HG03280 (cell line): ENCODE measurements around the gene ERCC6L2.

Source experiments
- ATAC-seq: cut with Tn5 transposase; IDR thresholded peaks from one replicate; pipeline ENCODE4 v1.9.1; 2021; ENCODE audit warnings: mild to moderate bottlenecking, moderate library complexity; ENCODE audit not compliant: unreplicated experiment

Gene ERCC6L2

DNA sequence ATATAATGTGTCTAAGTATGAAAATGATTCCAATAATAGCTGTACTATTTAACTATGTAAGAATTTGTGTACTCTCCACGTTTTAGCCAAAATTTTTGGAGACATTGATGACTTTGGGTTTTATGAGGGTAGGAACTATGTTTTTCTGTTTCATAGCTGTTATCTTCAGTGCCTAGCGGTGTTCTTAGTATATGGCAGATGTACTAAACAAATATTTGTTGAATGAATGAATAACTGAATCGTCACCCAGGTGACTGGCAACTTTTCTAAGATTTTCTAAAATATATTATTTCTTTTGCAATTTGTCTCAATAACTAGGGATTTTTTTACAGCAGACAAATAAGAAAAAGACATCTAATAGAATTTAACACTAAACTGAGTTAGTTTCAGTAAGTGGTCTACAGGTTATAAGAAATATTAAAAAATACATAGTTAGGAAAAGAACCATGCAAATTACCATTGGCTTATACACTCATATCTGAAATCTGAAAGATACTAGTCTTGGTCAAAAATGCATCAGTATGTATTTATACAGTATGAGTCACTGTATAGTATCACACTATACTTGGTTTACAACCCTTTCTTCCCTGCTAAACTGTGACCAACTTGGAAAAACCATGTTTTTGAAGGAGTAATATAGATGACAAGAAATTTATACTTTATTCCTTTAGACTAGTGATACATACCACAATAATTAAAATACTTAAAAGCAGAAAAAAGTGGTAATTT is 10.5 kb upstream of the ERCC6L2 start:
- no peak for ATAC-seq

DNA sequence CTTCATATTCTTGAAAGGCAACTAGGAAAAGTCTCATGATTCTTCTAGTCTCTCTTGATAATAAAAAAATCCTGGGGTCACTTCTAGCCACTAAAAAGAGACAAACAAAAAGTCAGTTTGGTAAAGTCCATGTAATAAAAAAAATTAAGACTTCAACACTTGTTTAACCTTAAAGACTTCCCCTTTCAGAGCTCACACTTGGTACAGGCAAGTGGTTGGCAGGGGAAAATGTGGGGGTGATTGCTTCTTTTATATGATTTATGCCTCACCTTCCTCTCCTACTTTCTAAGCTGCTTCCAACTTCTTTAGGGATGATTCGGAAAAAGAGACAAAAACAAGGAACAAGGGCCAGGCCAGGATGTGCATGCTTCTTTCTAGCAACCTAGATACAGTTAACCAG is 5.1 kb upstream of the ERCC6L2 start:
- ATAC-seq = no peak

DNA sequence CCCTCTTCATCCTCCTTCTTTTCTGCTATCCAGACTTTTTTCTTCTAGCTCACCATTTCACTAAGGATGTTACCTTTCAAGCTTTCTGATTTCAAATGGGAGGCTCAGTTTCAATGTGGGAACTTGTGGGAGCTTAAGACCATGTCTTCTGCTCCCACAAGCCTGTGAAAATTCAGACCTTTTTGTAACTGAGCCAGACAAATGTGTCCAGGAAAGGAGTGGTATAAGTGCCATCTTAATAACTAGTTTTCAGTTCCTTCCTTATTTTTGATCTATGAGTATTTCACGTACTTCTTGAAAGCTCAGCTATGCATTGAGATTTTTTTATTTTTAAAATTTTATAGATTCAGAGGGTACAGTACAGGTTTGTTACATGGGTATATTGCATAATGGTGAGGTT is 4.6 kb upstream of the ERCC6L2 start:
- ATAC-seq = no peak

DNA sequence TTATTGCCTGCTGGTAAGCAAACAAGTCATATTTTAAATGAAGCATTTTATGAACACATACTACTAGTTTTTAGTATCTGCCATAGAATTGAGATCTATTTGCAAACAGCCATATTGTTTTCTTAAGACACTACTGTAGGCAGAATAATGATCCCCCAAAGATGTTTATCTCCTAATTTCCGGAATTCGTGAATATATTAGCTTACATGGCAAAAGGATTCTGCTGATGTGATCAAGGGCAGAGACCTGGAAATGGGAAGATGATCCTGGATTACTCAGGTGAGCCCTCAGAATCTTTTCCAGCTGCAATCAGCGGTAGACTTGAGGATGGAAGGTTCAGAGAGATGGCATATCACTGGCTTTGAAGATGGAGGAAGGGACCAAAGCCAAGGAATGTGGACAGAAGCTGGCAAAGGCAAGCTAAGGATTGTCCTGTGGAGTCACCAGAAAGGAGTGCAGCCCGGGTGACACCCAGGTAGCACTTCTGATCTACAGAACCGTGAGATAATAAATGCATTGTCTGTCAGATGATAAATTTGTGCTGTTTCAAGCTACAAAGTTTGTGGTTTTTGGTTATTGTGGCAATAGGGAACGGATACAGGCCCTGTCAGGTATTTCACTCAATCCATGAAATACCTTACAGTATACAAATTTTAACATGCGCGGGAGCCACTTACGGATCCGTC is 1.0 kb upstream of the ERCC6L2 start:
- ATAC-seq = no peak

DNA sequence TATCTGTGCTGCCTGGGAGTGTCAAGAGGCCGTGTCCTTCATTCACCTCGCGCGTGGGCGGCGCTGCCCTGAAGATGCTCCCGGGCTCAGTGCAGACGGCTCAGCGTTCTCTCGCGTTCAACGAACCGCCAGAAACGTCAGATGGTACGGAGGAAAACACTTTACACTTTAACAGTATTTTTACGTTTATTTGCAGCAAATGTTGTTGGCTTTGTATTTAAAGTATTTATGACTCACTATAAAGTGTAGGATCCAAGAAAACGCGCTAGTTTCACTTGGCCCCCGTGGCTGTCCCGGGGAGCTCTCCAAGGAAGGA is 544 bp upstream of the ERCC6L2 start:
- ATAC-seq = no peak

DNA sequence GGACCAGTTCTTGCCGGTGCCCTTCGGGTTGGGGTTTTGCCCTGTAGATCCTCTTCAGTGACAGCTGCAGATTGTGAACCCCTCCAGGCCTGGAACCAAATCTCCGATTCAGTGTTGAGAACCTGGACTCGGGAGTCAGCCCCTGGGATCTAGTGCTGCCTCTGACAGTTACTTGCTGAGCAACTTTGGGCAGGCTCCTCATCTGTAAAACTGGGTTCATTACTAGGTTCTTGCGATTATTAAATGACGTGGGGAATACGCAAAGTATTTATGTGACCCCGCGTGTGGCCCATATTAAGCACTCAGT is 600 bp downstream of the ERCC6L2 start:
- no peak for ATAC-seq

DNA sequence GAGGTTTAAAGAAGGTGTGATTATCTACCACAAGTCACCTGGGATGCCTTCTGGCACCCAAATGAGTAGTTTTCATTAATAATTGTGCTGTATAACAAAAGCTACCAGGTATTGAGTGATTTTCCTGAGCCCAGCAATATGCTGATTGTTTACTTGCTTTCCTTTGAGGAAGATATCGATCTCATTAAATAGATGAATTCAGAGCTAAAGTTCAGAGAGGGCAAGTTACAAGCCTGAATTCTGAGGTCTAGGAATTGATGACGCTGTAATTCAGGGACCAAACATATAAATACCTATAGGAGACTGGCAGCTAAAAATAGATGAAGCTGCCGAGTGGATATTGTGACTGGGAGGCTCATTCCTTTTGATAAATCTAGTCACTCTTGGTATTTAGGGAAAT is 1.1 kb downstream of the ERCC6L2 start:
- ATAC-seq = no peak

DNA sequence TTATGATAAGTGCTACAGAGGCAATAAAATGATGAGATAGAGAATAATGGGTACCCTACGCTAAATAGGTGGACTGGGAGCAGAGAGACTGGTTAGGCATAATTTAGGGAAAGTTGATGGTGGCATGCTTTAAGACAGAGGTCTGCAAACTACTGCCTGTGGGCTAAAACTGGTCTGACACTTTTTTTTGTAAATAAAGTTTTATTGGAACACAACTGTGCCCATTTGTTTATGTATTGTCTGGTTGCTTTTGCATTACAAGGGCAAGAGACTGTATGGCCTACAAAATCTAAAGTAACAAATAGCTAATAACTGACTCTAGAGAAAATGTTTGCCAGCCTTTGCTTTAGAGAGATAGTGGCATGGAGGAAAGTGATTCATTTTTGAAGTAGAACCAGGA is 2.5 kb downstream of the ERCC6L2 start:
- no peak for ATAC-seq

DNA sequence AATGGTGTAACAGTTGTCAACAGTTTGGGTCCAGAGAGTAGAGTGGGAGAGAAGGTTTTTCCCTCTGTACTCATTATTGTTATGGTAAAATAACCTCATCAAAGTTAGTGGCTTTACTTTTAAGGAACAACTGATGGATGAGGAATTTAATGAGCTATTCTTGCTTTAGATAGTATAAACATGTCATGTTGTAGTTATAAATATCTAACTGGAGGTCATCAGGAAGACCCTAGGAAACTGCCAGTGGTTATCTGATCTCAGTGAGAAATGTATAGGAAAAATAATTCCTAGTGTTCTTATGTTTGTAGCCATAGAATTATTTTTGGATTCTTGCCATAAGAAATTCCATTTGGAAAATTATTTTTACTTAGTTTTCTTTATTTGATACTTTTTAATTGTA is 4.1 kb downstream of the ERCC6L2 start:
- no peak for ATAC-seq

DNA sequence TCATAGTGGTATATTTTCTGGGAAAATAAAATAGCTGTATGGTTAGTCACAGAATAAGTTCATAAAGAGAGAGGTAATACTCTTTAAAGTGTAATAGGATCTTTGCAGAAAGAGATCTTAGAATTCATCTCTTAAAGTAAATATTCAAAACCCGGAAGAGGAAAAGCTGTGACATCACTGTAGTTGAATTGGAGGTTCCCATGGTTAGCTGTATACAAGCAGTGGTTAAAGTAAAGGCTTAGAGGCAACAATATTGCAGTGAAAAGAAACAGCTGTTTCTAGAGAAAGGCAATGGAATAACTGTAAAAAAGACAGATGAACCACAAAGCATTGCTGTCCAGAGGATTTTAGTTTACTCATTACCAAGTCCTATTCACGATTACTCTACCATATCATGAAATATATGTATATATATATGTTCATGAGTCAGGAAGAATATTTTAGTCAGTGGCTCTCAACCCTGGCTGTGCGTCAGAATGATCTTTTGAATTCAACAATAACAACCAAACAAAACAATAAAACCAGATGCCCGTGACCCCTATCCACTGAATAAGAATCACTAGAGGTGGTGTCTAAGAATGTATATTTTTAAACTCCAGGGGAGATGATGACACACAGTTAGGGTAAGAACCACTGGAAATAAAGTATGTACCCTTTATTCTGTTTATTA is 4.7 kb downstream of the ERCC6L2 start:
- ATAC-seq = no peak

DNA sequence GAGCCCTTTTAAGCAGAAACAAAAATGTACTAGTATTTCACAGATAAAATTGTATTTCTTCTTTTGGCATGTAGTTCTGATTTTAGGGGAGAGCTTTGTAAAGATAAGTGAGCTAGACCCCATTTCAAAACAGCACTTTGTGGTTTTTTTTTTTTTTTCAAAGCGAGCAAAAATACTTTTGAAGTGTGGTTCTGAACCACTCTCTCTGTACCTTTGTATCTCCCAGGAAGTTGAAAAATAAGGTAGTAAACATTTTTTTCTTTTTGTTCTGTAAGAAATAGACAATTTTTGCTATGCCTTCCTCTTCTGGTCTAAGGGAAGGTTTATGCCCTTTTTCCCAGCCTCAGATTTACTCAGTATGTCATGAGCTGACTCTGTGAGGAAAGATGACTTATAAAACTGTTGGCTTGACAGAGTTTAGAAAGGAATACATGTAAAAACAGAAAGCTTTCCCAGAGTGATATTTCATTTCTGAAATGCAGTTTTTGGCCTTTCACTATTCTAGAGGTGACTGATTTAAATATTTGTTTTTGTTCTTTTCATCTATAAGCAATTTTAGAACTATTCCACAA is 12.5 kb downstream of the ERCC6L2 start:
- ATAC-seq = no peak

DNA sequence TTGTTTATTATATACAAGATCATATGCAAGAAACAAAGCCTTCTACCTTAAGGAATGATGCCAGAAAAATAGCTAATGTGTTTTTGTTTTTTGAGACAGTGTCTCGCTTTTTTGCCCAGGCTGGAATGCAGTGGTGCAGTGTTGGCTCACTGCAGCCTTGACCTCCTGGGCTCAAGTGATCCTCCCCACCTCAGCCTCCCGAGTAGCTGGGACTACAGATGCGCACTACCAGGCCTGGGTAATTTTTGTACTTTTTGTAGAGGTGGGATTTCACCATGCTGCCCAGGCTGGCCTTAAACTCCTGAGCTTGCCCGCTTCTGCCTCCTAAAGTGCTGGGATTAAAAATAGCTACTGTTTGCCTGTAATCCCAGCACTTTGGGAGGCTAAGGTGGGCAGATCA is 15.1 kb downstream of the ERCC6L2 start:
- ATAC-seq = no peak

DNA sequence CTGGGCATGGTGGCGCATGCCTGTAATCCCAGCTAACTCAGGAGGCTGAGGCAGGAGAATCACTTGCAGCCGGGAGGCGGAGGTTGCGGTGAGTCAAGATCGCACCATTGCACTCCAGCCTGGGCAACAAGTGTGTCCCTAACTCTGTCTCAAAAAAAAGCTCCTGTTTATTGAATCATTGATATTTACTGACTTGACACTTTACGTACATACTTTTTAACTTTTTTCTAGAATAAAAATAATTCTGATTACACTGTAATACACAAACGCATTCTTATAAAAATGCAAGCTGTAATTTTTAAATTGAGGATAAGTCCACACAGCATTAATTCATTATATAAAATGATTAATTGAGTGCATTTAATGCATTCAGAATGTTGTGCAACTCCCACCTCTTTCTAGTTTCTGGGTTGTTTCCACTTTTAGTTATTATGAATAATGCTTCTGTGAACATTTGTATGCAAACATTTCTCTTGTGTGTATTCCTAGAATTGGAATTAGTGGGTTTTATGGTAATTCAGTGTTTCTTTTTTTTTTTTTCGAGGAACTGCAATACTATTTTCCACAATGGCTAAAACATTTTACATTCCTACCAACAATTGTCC is 15.7 kb downstream of the ERCC6L2 start:
- ATAC-seq = no peak

DNA sequence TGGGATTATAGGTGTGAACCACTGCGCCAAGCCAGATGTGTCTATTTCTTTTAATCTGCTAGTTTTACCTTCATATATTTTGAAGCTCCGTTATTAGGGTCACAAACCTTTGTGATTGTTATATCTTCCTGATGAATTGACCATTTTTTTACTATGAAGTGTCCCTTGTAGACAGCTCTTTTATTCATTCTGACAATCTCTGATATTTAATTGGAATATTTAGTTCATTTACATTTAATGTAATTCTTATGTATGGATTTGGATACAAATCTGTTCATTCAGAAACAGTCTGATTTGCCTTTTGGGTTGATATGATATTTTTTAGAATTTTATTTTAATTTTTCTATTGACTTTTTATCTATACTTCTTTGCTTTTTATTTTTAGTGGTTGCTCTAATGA is 17.2 kb downstream of the ERCC6L2 start:
- ATAC-seq = no peak

DNA sequence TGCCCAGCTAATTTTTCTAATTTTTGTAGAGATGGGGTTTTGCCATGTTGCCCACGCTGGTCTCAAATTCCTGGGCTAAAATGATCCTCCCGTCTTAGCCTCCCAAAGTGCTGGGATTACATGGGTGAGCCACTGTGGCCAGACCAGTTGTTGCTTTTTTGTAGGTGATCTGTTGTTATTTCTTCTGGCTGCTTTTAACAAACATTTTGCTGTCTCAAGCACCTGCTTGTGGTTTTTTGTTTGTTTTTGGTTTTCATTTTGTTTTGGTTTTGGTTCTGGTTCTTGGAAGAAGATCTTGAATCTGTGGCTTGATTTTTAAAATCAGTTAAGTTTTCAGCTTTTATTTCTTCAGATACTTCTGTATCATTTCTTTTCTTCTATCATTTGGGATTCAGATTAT is 21.1 kb downstream of the ERCC6L2 start:
- no peak for ATAC-seq

DNA sequence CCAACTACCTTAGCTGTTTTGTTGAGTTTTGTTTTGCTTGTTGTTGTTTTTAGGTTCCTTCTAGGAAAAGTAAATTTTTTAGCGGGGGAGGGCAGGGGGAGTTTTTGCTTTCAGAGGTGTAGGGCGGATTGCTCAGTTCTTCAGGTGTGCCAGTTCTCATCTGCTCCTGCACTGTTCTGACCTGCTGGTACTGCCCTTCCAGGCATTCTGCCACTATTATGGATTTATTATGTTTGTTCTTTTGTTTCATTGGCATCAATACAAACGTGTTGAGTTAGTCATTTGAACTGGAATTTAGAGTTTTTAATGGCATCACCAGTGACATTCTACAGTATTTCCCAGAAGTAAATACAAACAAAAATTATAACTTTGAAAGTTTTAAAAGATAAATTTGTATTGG is 26.0 kb downstream of the ERCC6L2 start:
- ATAC-seq = no peak

DNA sequence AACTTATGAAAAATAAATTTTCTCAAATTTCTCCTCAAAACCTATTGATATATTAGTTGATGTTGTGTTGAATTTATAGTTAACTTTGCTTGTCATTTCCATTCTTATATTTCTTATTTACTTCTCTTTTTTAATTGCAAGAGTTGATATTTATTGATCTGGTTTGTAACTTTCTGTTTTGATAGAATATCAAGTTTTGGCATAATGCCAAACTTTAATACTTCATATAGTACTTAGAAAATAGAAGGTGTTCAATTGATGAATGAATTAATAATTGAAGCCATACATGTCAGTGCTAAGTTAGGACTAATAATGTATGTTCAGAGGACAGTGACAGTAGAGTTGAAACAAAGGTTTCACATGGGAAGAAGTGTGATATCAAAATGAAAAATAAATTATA is 27.9 kb downstream of the ERCC6L2 start:
- no peak for ATAC-seq

DNA sequence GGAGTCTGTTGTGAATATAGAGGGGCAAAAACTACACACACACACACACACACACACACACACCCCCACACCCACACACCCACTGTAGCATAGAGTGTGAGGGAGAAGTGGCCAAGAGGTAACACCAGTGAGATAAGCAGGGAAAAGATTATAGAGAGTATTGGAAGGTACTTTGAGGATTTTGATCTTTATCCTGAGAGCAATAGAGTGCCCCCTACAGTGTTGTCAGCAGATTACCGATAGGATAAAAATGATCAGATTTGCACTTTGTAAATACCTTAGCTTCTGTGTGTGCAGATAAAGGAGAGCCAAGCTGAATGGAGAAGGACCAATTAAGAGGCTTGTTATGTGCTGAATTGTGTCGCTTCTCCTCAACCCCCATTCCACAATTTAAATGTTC is 32.3 kb downstream of the ERCC6L2 start:
- ATAC-seq = no peak

DNA sequence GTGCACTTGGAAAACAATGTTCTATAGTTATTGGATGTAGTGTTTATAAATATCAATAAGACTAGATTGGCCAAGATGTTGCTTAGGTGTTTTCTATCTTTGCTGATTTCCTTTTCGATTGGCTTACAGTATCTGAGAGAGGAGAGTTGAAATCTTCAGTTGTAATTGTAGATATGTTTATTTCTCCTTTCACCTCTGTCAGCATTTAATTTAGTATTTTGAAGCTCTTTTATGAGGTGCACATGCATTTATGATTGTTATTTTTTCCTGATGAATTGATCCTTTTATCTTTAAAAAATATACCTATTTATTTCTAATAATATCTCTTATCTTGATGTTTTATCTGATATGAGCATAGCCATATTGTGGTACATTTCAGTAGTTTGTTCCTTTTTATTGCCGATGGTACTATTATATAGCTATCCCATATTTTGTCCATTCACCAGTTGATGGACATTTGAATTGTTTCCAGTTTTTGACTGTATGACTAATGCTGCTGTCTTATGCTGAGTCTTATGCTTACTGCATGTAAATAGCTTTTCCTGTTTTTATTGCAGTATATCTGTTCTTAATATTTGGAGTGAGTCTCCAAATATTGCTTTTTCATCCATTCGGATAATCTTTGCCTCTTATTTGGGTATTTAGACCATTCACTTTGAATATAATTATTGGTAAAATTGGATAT is 34.7 kb downstream of the ERCC6L2 start:
- no peak for ATAC-seq

DNA sequence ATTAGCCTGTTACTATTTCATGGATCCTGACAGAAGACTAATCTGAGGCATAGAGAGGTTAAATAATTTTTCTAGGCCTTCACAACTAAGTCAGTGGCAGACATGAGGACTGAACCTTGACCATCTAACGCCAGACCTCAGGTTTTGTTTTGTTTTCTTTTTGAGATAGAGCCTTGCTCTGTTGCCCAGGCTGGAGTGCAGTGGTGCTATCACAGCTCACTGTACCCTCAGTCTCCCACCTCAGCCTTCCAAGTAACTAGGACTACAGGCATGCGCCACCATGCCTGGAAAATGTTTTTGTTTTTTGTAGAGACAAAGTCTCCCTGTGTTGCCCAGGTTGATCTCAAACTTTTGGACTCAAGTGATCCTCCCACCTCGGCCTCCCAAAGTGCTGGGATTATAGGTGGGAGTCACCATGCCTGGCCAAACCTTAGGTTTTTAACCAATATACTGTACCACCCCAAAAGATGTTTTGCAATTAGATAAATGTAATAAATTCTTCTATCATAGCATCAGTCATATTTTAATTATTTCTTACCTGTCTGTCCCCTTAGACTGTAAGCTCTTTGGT is 35.4 kb downstream of the ERCC6L2 start:
- no peak for ATAC-seq

DNA sequence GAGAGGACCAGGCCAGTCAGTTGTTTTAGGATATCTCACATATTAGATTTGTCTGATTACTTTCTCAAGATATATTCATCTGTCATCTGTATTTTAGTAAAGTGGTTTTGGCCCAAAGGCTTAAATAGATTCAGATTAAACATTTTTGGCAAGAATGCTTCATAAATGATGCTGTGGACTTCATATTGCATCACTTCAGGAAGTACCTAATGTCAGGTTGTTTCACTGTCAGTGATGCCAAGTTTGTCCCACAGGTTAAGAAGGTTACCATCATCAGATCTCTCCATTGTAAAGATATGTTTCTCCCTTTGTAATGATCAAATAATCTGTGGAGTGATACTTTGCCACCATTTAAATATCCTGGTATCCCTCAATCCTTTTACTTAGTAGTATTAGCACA is 37.3 kb downstream of the ERCC6L2 start:
- no peak for ATAC-seq
